ENCODE results near the gene SLC26A9. TPM values are rescaled to one million over a fixed set of nuclear protein-coding genes. Genes with fewer than 3 reads are reported as not detected.

The SLC26A9 gene
- not detected for polyA plus RNA-seq (2013, experiment 1 of 2; ENCODE audit: insufficient read length)
- polyA plus RNA-seq (2013, experiment 2 of 2; ENCODE audit: insufficient read length) = 0.02 TPM

- no peak for DNase-seq
Observed at GRCh38 chr1:205943245-205943644, at the start of gene SLC26A9. TSS of gene SLC26A9 (minus strand) at chr1:205943456. CDS start at chr1:205935820, 7,636 bp downstream.

- no peak for DNase-seq
Observed at GRCh38 chr1:205992218-205992882, 49.1 kb upstream of the SLC26A9 start.

DNA sequence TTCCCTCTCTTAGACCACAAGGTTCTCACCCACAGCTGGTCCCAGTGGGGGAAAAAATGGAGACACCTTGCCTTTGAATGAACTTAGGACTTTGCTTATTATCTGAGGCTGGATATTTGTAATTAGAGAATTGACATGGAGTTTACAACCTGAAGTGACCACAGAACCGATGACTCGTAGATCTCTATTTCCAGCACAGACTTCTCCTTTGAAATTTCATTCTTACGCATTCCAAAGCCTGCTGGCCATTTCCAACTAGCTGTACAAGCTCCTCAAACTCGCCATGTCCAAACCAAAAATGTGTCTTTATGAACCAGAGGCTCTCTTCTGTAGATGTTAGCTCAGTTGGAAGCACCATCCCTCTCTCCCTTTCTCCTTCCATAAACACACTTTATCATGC, 48.0 kb upstream of the SLC26A9 start:
- DNase-seq = peak; percentile 33

- DNase-seq = no peak
Observed at GRCh38 chr1:205990226-205990625, 47.0 kb upstream of the SLC26A9 start.

DNA sequence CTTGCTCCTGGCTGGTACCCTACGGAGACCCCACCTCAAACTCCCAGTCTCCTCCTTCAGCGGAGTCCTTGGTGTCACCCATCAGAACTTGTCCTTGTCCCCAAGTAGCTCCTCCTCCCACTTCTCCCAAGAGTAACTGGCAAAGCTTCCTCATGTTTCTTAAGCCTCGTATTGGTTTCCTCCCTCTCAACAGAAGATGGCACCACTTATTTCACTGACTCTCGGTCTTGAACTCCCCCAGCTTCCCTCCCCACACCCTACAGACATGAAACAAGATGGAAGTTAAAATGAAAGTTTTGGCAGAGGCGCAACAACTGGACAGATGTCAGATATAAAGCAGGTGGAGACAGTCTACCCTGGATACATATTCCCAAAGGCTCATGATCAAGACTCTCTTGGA, 46.5 kb upstream of the SLC26A9 start:
- no peak for DNase-seq

- no peak for DNase-seq
Observed at GRCh38 chr1:205988585-205988995, 45.3 kb upstream of the SLC26A9 start.

- peak; percentile 47 for DNase-seq
Observed at GRCh38 chr1:205986861-205987260, 43.6 kb upstream of the SLC26A9 start.

DNA sequence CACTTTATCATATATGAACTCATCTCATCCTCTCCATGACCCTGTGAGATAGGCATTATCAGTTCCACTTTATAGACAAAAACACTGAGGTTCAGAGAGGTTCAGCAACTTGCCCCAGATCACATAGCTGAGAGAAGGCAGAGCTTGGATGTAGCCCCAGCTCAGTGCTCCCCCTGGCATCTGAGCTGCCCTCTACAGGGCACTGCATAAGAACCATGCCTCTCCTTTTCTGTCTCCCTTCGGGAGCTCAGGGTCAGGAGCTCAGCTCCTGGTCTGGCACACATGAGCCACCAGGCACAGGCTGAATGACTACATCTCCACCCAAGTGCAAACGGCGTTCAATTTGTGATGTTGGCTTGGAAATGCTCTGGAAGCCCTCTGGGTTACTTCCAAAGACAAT, 43.0 kb upstream of the SLC26A9 start:
- no peak for DNase-seq

- DNase-seq = no peak
Observed at GRCh38 chr1:205985330-205986005, 42.2 kb upstream of the SLC26A9 start.

- peak; percentile 61 for DNase-seq
Observed at GRCh38 chr1:205983925-205984725, 40.9 kb upstream of the SLC26A9 start.

DNA sequence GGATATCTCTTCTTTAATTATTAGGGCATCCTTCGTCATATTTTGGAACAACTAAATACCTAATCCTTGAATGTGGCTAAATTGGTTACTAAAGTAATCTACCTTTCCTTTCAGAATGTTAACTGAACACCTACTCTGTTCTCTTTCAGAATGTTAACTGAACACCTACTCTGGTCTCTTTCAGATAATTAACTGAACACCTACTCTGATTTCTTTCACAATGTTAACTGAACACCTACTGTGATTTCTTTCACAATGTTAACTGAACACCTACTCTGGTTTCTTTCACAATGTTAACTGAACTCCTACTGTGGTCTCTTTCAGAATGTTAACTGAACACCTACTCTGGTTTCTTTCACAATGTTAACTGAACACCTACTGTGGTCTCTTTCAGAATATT, 38.0 kb upstream of the SLC26A9 start:
- DNase-seq = no peak

GRCh38 chr1:205980237-205980870, 37.1 kb upstream of the SLC26A9 start:
- DNase-seq = no peak

DNA sequence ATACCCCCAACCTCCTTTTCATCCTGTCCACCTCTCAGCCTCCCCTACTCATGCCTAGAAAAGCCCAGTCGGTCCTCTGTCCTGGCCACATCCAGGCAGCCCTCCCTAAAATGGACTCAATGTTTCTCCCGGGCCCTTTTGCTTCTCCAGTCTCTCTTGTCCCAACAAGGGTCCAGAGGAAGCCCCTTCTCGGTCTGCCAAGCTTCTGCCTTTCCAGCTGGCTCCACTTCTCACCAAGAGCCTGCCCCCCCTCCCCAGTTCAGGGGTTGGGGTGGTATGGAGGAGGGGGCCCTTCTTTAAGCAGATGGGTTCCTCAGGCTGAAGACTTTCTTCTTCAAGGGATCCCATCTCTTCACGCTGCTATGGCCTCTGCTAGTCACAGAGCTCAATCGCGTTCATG, 36.0 kb upstream of the SLC26A9 start:
- no peak for DNase-seq

GRCh38 chr1:205978676-205979075, 35.4 kb upstream of the SLC26A9 start:
- no peak for DNase-seq

- DNase-seq = peak; percentile 77
Observed at GRCh38 chr1:205977402-205978014, 34.3 kb upstream of the SLC26A9 start.

GRCh38 chr1:205976708-205977401, 33.6 kb upstream of the SLC26A9 start:
- peak; percentile 79 for DNase-seq

DNA sequence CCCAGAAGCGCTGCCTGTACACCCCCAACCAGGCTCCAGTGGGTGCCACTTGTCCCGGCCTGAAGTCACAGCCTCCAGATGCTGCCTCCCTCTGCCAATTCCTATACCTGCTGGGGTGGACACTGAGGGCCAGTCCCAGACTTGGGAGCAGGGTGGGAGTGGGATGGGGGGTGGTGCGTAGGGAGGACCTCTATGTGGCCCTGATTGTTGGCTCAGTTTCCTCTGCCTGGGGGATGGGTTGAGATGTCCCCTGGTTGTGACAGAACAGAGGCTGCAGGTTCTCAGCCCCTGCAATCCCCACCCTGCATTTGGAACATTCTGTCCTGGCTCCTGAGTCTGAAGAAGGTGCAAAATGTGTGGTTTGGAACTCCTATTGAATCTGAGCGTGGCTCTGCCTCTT, 32.8 kb upstream of the SLC26A9 start:
- no peak for DNase-seq

DNA sequence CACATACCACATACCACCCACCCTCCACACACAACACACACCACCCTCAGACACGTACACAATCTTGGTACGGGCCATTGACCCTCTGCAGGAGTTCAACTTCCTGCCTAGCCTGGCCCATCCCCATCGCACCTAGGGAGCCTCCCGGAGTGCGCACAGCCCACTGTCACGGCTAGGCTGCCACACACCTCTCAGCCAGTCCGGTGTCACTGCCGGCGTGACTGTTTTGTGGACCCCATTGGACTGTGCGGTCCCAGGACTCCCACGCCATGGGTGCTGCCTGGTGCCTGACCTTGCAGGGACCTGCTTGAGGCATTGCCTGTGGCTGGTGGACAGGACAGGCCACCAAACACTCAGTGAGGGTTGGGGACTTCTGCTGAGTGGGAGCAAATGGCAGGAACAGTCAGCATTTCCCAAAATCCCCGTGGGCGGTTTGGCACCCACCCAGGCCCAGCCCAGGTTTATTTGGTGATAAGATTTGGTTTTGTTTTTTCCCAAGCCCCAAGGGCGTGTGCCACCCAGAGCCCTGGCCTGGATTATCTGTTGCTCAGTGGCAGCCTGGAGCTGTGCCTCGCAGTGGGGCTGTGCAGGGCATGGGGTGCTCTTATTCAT, 32.2 kb upstream of the SLC26A9 start:
- no peak for DNase-seq

- DNase-seq = no peak
Observed at GRCh38 chr1:205974712-205975111, 31.5 kb upstream of the SLC26A9 start.

GRCh38 chr1:205973377-205974232, 30.3 kb upstream of the SLC26A9 start:
- no peak for DNase-seq
